Progenitor cell of endocrine pancreas (in vitro differentiated cells): ENCODE data around the gene GANC. TPM values are rescaled to one million over a fixed set of nuclear protein-coding genes. Genes with fewer than 3 reads are reported as not detected.

ENCODE experiments used
- DNase-seq: peaks from one replicate; pipeline ENCODE4 v3.0.0; 2021; ENCODE audit warnings: low spot score; ENCODE audit not compliant: unreplicated experiment
- H3K27ac Mint-ChIP-seq: 2 replicates; pipeline ENCODE4 v1.8.0; 2021; ENCODE audit warnings: mild to moderate bottlenecking, moderate library complexity, mixed read lengths
- H3K27me3 Mint-ChIP-seq: 2 replicates; pipeline ENCODE4 v1.8.0; 2021; ENCODE audit warnings: mixed read lengths
- H3K36me3 Mint-ChIP-seq: 2 replicates; pipeline ENCODE4 v1.8.0; 2022; ENCODE audit warnings: mixed read lengths; ENCODE audit not compliant: insufficient read depth
- H3K4me1 Mint-ChIP-seq: 2 replicates; pipeline ENCODE4 v1.8.0; 2021; ENCODE audit warnings: low read depth, mixed read lengths
- H3K4me3 Mint-ChIP-seq: 2 replicates; pipeline ENCODE4 v1.8.0; 2021; ENCODE audit warnings: low read depth, mild to moderate bottlenecking, moderate library complexity, mixed read lengths
- H3K9me3 Mint-ChIP-seq: 2 replicates; pipeline ENCODE4 v1.8.0; 2021; ENCODE audit warnings: low read depth, mixed read lengths
- CTCF ChIP-seq: fragments of 200-600 bp; sonication (generic); IDR thresholded peaks from one replicate; pipeline ENCODE4 v1.5.0; 2021; ENCODE audit warnings: antibody characterized with exemption, mild to moderate bottlenecking; ENCODE audit not compliant: unreplicated experiment
- total RNA-seq: library from RNA; stranded (reverse); gene quantifications from 2 replicates; pipeline ENCODE4 v1.2.1, GENCODE V29; 2021

Gene GANC
- total RNA-seq, 1 donor from 2014 or later, result 20.6 TPM

DNA sequence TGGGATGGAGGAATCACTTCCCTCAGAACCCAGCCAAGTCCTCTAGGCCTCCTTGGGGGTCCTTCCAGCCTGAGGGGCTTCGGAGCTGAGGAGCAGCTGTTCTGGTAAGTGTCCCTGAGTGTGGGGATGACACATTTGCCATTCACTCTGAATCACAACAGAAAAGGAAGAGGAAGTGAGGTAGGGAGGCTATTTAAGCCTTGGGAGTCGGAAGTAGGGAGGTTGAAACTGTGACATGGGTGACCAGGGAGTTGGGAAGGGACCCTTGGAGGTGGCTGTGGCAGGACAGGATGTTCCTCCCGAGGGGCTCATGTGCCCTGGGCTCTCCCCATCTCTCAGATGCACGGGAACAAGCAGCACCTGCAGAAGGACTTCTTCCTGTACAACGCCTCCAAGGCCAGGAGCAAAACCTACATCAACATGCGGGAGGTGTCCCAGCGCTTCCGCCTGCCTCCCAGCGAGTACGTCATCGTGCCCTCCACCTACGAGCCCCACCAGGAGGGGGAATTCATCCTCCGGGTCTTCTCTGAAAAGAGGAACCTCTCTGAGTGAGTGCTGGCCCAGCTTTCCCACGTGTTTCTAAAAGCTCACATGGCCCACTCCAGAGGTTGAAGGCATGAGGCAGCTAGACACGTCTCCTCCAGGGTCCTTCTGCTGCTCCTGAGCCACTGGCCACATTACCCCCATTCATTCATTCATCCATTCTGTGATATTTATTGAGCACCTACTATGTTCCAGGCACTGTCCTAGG, 129.6 kb downstream of the GANC start:
- Mint-ChIP-seq H3K9me3 (no peaks in the 10 kb centered on the region), H3K36me3 (no peaks in the 10 kb centered on the region), H3K27me3 (no peaks in the 10 kb centered on the region), H3K4me3 (no peak overlapping the region), H3K27ac (no peak overlapping the region), H3K4me1 (no peaks in the 10 kb centered on the region)
- TF ChIP-seq CTCF, result no peak
- DNase-seq, result no peak

DNA sequence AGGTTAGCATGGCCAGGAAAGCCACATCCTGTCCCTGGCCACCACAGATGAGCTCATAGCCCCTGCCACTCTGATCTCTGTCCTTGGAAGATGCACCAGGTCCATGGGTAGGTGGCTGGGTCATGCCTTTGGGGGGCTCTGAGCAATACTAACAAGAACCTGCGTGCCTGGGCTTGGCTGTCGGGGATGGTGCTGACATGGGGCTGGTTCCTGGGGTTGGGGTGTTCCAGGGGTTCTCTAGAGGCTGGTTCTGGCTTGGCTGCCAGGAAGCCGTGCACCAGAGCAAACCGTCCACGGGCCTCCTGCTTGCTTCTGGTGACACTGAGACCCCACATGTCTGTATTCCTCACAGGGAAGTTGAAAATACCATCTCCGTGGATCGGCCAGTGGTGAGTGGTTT, 130.4 kb downstream of the GANC start:
- H3K27ac Mint-ChIP-seq, result no peak overlapping the region
- no peaks in the 10 kb centered on the region for H3K9me3 Mint-ChIP-seq
- no peak for TF ChIP-seq CTCF
- H3K36me3 Mint-ChIP-seq, result no peaks in the 10 kb centered on the region
- no peak overlapping the region for H3K4me3 Mint-ChIP-seq
- H3K4me1 Mint-ChIP-seq, result no peaks in the 10 kb centered on the region
- H3K27me3 Mint-ChIP-seq, result no peaks in the 10 kb centered on the region
- no peak for DNase-seq

- H3K4me3 Mint-ChIP-seq, result no peak overlapping the region
- H3K27ac Mint-ChIP-seq, result no peak overlapping the region
- H3K36me3 Mint-ChIP-seq, result no peaks in the 10 kb centered on the region
- DNase-seq, result no peak
- H3K27me3 Mint-ChIP-seq, result no peaks in the 10 kb centered on the region
- no peak for TF ChIP-seq CTCF
- H3K4me1 Mint-ChIP-seq, result no peaks in the 10 kb centered on the region
- H3K9me3 Mint-ChIP-seq, result no peaks in the 10 kb centered on the region
These were observed 131.6 kb downstream of the GANC start for GRCh38 chr15:42404461-42405235.

DNA sequence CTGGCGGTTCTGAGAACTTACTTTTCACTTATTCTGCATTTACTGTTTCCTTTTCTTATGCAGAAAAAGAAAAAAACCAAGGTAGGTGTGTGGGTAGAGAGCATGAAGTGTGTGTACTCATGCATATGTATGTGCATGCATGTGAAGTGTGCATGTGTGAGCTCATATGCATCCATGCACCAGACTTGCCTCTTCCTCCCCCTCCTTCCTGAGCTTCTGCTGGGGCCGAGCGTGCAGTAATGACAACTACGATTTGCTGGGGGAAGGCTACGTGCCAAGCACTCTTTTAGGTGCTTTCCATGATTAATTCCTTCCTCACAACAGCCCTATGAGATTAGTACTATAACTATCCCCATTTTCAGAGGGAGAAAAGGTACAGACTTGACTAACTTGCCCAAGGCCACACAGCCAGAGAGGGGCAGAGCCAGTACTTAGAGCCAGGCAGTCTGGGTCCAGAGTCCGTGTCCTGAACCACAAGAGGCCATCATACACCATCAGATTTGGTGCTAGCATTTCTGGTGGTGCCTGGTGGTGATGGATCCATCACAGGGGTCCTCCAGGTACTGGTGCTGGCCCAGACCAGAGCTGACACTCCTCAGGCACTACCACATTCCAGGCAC, 133.0 kb downstream of the GANC start:
- H3K36me3 Mint-ChIP-seq, result peaks cover under 1% of the 10 kb centered on the region
- H3K27me3 Mint-ChIP-seq, result no peaks in the 10 kb centered on the region
- no peak overlapping the region for H3K27ac Mint-ChIP-seq
- H3K4me3 Mint-ChIP-seq, result no peak overlapping the region
- no peaks in the 10 kb centered on the region for H3K4me1 Mint-ChIP-seq
- no peak for TF ChIP-seq CTCF
- no peak for DNase-seq
- H3K9me3 Mint-ChIP-seq, result no peaks in the 10 kb centered on the region

Other genes starting within 250 kb of the GANC start
- gene PLA2G4D, start 178.6 kb upstream of the GANC start, total RNA-seq, result not detected in 2 replicates
- 0.60 and 0.87 TPM in 2 replicates for gene PLA2G4F, start 116.6 kb upstream of the GANC start, total RNA-seq
- 85.4 and 88.9 TPM in 2 replicates for gene VPS39, start 64.9 kb upstream of the GANC start, total RNA-seq
- gene TMEM87A, start 232 bp downstream of the GANC start, total RNA-seq, result 44.2 and 48.5 TPM in 2 replicates
- 2.9 and 3.7 TPM in 2 replicates for gene CAPN3, start 86.3 kb downstream of the GANC start, total RNA-seq
- gene ZNF106, start 217.9 kb downstream of the GANC start, total RNA-seq, result 47.5 and 52.4 TPM in 2 replicates
- 57.4 and 67.4 TPM in 2 replicates for gene SNAP23, start 222.4 kb downstream of the GANC start, total RNA-seq